Measurements from ENCODE around the gene C11orf16. TPM values are rescaled to one million over a fixed set of nuclear protein-coding genes. Genes with fewer than 3 reads are reported as not detected.
A peak's percentile ranks its signal among the peaks of the same experiment; 100 is the strongest.

C11orf16 gene
- total RNA-seq, 1 donor from 2014 or later, result not detected

DNA sequence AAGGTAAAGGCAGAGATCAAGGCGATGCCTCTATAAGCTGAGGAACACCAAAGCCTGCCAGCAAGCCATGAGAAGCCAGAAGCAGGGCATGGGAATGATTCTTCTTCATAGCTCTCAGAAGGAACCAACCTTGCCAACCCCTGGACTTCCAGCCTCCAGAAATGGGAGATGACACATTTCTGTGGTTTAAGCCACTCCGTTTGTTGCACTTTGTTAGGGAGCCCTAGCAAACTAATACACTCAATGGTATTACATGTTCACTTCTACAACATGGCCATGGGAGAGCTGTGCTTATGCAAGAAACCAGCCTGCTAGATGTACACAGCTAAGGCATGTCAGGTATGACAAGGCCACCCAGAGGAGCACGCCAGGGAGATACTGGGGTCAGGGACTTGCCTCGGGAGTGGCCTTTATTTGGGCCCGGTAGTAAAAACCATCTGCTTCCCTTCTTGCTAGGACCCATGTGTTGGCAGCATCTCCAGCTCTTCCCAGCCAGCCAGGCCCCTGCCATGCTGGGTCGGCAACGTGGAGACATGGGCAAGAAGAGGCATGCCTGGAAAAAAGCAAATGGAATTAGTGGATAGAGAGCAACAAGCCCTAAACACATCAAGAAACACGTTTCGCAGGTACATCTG, 3.6 kb downstream of the C11orf16 start:
- H3K9me3 Mint-ChIP-seq (ENCODE audit: unreplicated experiment), result no peaks in the 10 kb centered on the region
- H3K36me3 Mint-ChIP-seq (ENCODE audit: low read depth, unreplicated experiment), result no peaks in the 10 kb centered on the region
- peaks cover 1% of the 10 kb centered on the region for H3K27me3 Mint-ChIP-seq (ENCODE audit: unreplicated experiment)
- H3K27ac Mint-ChIP-seq (ENCODE audit: unreplicated experiment), result peak overlapping the region; percentile 8
- TF ChIP-seq CTCF (IDR thresholded peaks at IDR 0.05; ENCODE audit: unreplicated experiment), result no peak
- DNase-seq (ENCODE audit: low spot score), result no peak
- H3K4me1 Mint-ChIP-seq (ENCODE audit: unreplicated experiment), result peaks cover 11% of the 10 kb centered on the region
- H3K4me3 Mint-ChIP-seq (ENCODE audit: unreplicated experiment), result no peak overlapping the region

GRCh38 chr11:8928205-8928604, 4.5 kb downstream of the C11orf16 start:
- Mint-ChIP-seq H3K4me3 (ENCODE audit: unreplicated experiment) (no peak overlapping the region), H3K27ac (ENCODE audit: unreplicated experiment) (no peak overlapping the region), H3K4me1 (ENCODE audit: unreplicated experiment) (peaks cover 11% of the 10 kb centered on the region), H3K9me3 (ENCODE audit: unreplicated experiment) (no peaks in the 10 kb centered on the region), H3K36me3 (ENCODE audit: low read depth, unreplicated experiment) (no peaks in the 10 kb centered on the region), H3K27me3 (ENCODE audit: unreplicated experiment) (peaks cover 1% of the 10 kb centered on the region)
- no peak for DNase-seq (ENCODE audit: low spot score)
- no peak for TF ChIP-seq CTCF (IDR thresholded peaks at IDR 0.05; ENCODE audit: unreplicated experiment)

DNA sequence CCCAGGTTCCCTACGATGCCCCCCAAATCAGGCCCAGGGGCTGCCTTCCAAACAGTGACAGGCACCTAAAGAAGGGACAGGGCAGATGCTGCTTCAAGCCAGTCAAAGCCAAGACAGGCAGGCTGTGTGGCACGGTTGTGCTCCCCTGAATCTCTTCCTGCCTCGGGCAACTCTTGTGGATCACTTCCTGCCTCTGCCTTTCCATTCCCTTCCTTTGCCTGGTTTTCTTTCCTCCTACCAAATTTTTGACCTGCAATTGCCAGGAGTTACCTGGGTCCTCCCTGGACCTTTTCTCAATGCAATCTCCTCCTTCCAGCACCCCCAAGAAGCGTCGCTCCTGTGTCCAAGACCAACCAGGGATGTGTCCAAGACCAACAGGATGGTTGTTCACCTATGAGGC, 5.5 kb downstream of the C11orf16 start:
- Mint-ChIP-seq H3K27me3 (ENCODE audit: unreplicated experiment) (peaks cover 1% of the 10 kb centered on the region), H3K4me1 (ENCODE audit: unreplicated experiment) (peaks cover 4% of the 10 kb centered on the region), H3K4me3 (ENCODE audit: unreplicated experiment) (no peak overlapping the region), H3K27ac (ENCODE audit: unreplicated experiment) (no peak overlapping the region), H3K9me3 (ENCODE audit: unreplicated experiment) (no peaks in the 10 kb centered on the region), H3K36me3 (ENCODE audit: low read depth, unreplicated experiment) (peaks cover 7% of the 10 kb centered on the region)
- no peak for TF ChIP-seq CTCF (IDR thresholded peaks at IDR 0.05; ENCODE audit: unreplicated experiment)
- no peak for DNase-seq (ENCODE audit: low spot score)

DNA sequence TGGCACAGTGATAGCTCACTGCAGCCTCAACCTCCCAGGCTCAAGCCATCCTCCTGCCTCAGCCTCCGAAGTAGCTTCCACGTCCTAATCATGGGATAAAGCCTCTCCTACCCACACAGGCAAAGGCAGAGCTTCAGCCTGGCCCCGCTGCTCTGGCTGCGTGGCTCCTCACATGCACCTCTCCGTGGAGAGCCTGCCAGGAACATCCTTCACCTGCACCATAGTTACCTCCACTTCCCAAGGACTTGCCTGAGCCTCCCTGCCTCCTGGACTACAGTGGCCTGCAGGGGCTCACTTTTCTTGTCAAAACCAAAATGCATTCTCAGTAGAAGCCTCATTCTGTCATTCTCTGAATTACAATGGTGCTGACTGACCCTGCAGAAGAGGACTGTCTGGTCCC, 6.5 kb downstream of the C11orf16 start:
- no peak for DNase-seq (ENCODE audit: low spot score)
- no peak for TF ChIP-seq CTCF (IDR thresholded peaks at IDR 0.05; ENCODE audit: unreplicated experiment)
- Mint-ChIP-seq H3K36me3 (ENCODE audit: low read depth, unreplicated experiment) (peaks cover 7% of the 10 kb centered on the region), H3K27me3 (ENCODE audit: unreplicated experiment) (peaks cover 3% of the 10 kb centered on the region), H3K4me3 (ENCODE audit: unreplicated experiment) (no peak overlapping the region), H3K9me3 (ENCODE audit: unreplicated experiment) (no peaks in the 10 kb centered on the region), H3K27ac (ENCODE audit: unreplicated experiment) (no peak overlapping the region), H3K4me1 (ENCODE audit: unreplicated experiment) (peaks cover 4% of the 10 kb centered on the region)

- peaks cover 4% of the 10 kb centered on the region for H3K4me1 Mint-ChIP-seq (ENCODE audit: unreplicated experiment)
- no peak overlapping the region for H3K4me3 Mint-ChIP-seq (ENCODE audit: unreplicated experiment)
- no peak overlapping the region for H3K27ac Mint-ChIP-seq (ENCODE audit: unreplicated experiment)
- no peaks in the 10 kb centered on the region for H3K9me3 Mint-ChIP-seq (ENCODE audit: unreplicated experiment)
- peaks cover 3% of the 10 kb centered on the region for H3K27me3 Mint-ChIP-seq (ENCODE audit: unreplicated experiment)
- TF ChIP-seq CTCF (IDR thresholded peaks at IDR 0.05; ENCODE audit: unreplicated experiment), result no peak
- DNase-seq (ENCODE audit: low spot score), result no peak
- H3K36me3 Mint-ChIP-seq (ENCODE audit: low read depth, unreplicated experiment), result peaks cover 7% of the 10 kb centered on the region
Measured at GRCh38 chr11:8925711-8926110, 7.0 kb downstream of the C11orf16 start.
